ENCODE measurements around the gene SUSD3. TPM values are rescaled to one million over a fixed set of nuclear protein-coding genes. Genes with fewer than 3 reads are reported as not detected.

Gene SUSD3
- polyA plus RNA-seq, 3 donors: 10.5 to 24.6 (median 15.7) TPM

GRCh38 chr9:93030642-93031628 is 27.6 kb upstream of the SUSD3 start:
- Mint-ChIP-seq H3K27ac (peak overlapping the region; percentile 73 to 93 (median 90)), H3K9me3 (peaks cover 0 to 3% (median 0%) of the 10 kb centered on the region in 7 donors), H3K27me3 (ENCODE audit: low read depth in 3 of 3) (no peaks in the 10 kb centered on the region), H3K4me1 (peaks cover 92% of the 10 kb centered on the region), H3K4me3 (no peak overlapping the region), H3K36me3 (peaks cover 62 to 86% of the 10 kb centered on the region in 2 donors)
- DNase-seq: peak in 1 of 3 donors; percentile 37
- Histone ChIP-seq H3K27me3 (ENCODE audit: control insufficient read depth in 2 of 2, insufficient read depth in 2 of 2, low read length in 2 of 2) (no peaks in the 10 kb centered on the region), H3K27ac (ENCODE audit: low read depth in 1 of 2, low read length in 2 of 2) (peak overlapping the region; percentile 39 to 86), H3K4me2 (replicated peaks; ENCODE audit: extremely low read depth, low read length, poor library complexity, severe bottlenecking) (peak overlapping the region; percentile 53), H2AFZ (ENCODE audit: insufficient read depth, low read depth, low read length, poor library complexity, severe bottlenecking) (no peak overlapping the region), H3K4me3 (replicated peaks in 1 of 3; ENCODE audit: low read depth in 2 of 3, low read length in 3 of 3) (peak overlapping the region in 1 of 3 experiments; percentile 38), H3K9ac (ENCODE audit: insufficient read depth, low read length, poor library complexity, severe bottlenecking) (peak overlapping the region; percentile 16), H3K9me3 (replicated peaks in 1 of 2; ENCODE audit: control insufficient read depth in 1 of 2, insufficient read depth in 1 of 2, low read length in 2 of 2) (no peaks in the 10 kb centered on the region), H3K79me2 (ENCODE audit: insufficient read depth, low read length) (peaks cover 61% of the 10 kb centered on the region), H4K20me1 (ENCODE audit: insufficient read depth, low read length) (peaks cover 3% of the 10 kb centered on the region), H3K4me1 (ENCODE audit: control insufficient read depth in 1 of 2, insufficient read depth in 2 of 2, low read length in 2 of 2) (peaks cover 89 to 100% of the 10 kb centered on the region in 2 donors), H3K36me3 (replicated peaks in 1 of 2; ENCODE audit: control insufficient read depth in 1 of 2, insufficient read depth in 2 of 2, low read length in 2 of 2) (peaks cover 63 to 72% of the 10 kb centered on the region in 2 donors)
- intact Hi-C loops (cut with micrococcal nuclease): no loop called here
- WGBS (ENCODE audit: insufficient coverage): 100% methylated on average over 5 of the region's 9 CpGs
- no peak for TF ChIP-seq CTCF (IDR thresholded peaks at IDR 0.05)

DNA sequence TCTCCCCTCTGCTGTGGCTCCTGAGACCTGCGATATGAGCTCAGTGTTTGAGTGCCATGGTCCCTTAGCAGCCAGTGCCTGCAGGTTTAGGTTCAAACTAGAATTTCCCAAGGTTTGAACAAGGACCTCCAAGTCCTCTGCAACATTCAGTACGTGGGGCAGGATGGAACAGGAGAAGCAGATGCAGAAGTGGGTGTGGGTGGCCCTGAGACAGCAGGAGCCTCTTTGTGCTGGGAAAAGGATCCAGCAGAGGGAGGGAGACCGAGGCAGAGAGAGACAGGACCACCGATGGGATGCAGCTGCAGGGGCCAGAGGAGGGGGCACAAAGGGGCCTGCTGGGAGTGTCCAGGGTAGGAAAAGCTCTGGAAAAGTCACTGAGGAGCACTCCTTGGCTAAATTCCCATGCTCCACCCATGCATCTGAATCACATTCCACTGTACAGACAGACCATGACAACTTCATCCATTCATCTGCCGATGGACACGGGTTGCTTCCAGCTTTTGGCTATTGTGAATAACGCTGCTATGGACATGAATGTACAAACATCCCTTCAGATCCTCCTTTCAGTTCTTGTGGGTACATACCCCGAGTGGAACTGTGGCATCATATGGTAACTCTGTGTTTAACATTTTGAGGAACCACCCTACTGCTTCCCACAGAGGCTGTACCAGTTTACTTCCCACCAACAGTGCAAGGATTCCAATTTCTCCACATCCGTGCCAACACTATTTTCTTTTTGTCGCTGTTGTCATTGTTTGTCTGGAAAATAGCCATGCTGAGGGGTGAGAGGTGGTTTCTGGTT is 26.7 kb upstream of the SUSD3 start:
- peak overlapping the region; percentile 16 for H3K9ac ChIP-seq (ENCODE audit: insufficient read depth, low read length, poor library complexity, severe bottlenecking)
- H3K27me3 ChIP-seq (ENCODE audit: control insufficient read depth in 2 of 2, insufficient read depth in 2 of 2, low read length in 2 of 2): no peaks in the 10 kb centered on the region
- H3K36me3 Mint-ChIP-seq: peaks cover 61 to 86% of the 10 kb centered on the region in 2 donors

More for the DNA sequence above, 26.7 kb upstream of the SUSD3 start:
- Histone ChIP-seq H3K27ac (ENCODE audit: low read depth in 1 of 2, low read length in 2 of 2) (peak overlapping the region; percentile 39 to 86), H3K4me1 (ENCODE audit: control insufficient read depth in 1 of 2, insufficient read depth in 2 of 2, low read length in 2 of 2) (peaks cover 89 to 100% of the 10 kb centered on the region in 2 donors), H2AFZ (ENCODE audit: insufficient read depth, low read depth, low read length, poor library complexity, severe bottlenecking) (no peak overlapping the region), H3K9me3 (replicated peaks in 1 of 2; ENCODE audit: control insufficient read depth in 1 of 2, insufficient read depth in 1 of 2, low read length in 2 of 2) (no peaks in the 10 kb centered on the region), H3K79me2 (ENCODE audit: insufficient read depth, low read length) (peaks cover 52% of the 10 kb centered on the region), H3K36me3 (replicated peaks in 1 of 2; ENCODE audit: control insufficient read depth in 1 of 2, insufficient read depth in 2 of 2, low read length in 2 of 2) (peaks cover 61 to 72% of the 10 kb centered on the region in 2 donors), H3K4me3 (replicated peaks in 1 of 3; ENCODE audit: low read depth in 2 of 3, low read length in 3 of 3) (peak overlapping the region in 1 of 3 experiments; percentile 38), H4K20me1 (ENCODE audit: insufficient read depth, low read length) (peaks cover 4% of the 10 kb centered on the region), H3K4me2 (replicated peaks; ENCODE audit: extremely low read depth, low read length, poor library complexity, severe bottlenecking) (peak overlapping the region; percentile 53)
- peak; percentile 66 to 81 (median 74) for DNase-seq
- Mint-ChIP-seq H3K4me3 (peak overlapping the region; percentile 50 to 78), H3K27me3 (ENCODE audit: low read depth in 3 of 3) (no peaks in the 10 kb centered on the region), H3K27ac (peak overlapping the region; percentile 86 to 93 (median 91)), H3K9me3 (peaks cover 0 to 3% (median 0%) of the 10 kb centered on the region in 7 donors), H3K4me1 (peaks cover 91% of the 10 kb centered on the region)
- intact Hi-C loops (cut with micrococcal nuclease): no loop called here
- WGBS (ENCODE audit: insufficient coverage): 46% methylated on average over 3 of the region's 10 CpGs
- no peak for TF ChIP-seq CTCF (IDR thresholded peaks at IDR 0.05)
